KG1 (cell line): ENCODE results near the gene EHMT1.
"Not testable (repeated sequence)": the region's sequence is repeated elsewhere in the genome, so short reads cannot be mapped to it uniquely, and the experiment has no call there.

Source experiments
- DNase-seq: peaks from one replicate; lab custom pipeline; 2025; lab: John Stamatoyannopoulos, UW

EHMT1 gene

DNA sequence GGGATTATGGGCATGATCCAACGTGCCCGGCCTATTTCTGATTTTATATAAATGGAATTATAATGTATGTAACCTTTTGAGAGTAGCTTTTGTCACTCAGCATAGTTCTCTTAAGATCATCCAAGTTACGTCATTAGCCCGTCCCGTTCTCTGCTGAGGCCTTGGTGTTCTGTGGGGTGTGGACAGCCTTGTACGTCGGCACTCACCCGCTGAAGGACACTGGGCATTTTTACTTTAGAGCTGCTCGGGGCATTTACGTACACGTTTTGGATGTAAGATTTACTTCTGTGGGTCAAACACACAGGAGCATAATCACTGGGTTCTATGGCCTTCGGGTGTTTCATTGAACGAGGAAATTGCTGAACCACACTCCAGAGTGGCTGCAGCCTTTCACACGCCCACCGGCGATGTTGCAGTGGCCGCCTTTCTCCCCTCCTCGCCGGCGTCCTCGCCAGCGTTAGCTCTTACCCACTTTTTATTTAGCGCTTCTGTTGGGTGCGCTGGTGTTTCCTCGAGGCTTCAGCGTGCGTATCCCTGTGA is 101.8 kb downstream of the EHMT1 start:
- no peak for DNase-seq

DNA sequence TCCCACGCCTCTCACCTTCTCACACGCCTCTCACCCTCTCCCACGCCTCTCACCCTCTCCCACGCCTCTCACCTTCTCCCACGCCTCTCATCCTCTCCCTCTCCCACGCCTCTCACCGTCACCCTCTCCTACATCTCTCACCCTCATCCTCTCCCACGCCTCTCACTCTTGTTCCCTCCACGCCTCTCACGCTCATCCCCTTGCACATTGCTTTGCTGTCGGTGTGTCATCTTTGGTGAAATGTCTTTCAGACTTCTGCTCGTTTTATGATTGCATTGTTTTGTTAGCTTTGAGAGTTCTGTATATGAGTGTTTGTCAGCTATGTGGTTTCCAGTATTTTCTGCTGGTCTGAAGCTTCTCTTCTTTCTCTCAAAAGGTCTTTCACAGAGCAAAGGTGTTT is 102.7 kb downstream of the EHMT1 start:
- no peak for DNase-seq

- no peak for DNase-seq
These were observed 103.1 kb downstream of the EHMT1 start for GRCh38 chr9:137721899-137722298.

DNA sequence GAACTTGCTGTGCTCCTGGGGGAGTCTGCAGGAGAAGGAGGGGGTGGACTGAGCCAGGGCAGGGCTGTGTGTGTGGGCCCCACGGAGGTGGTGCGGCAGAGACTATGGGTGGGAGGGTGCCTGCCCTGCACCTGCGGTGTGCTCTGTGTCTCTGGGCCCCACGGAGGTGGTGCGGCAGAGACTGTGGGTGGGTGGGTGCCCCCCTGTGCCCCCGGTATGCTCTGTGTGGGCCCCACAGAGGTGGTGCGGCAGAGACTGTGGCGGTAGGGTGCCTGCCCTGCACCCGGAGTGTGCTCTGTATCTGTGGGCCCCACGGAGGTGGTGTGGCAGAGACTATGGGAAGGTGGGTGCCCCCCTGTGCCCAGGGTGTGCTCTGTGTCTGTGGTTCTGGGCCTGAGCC is 103.7 kb downstream of the EHMT1 start:
- no peak for DNase-seq

- not testable (repeated sequence) for DNase-seq
These were observed 104.6 kb downstream of the EHMT1 start for GRCh38 chr9:137723356-137723755.

DNA sequence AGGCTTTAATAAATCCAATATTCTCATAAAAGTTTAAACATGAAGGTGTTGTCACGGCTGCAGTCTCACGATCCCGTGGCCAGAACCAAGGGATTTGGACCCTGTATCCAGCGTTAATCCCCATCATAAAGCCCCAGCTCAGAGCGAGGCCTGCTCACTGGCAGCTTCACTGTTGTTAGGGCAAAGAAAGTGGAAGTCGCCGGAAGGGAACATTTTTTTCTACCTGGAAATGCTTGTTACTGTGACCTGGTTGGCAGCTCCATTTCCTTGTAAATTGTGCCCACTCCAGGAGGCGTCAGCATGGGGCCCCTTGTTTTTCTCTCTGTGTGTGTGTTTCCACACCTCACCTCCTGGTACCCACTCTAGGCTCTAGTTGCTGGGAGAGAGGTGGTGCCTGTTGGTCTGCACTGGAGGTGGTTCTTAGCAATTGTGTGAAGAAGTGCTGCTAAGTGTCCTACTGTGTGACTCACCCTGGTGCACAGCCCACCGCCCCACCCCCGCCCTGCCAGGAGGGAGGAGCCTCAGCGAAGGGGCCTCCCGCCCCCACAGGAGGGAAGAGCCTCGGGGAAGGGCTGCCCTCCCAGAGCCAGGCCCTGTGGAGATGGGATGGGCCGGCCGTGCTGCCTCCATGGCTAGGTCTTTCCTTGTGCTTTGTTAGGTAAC is 105.1 kb downstream of the EHMT1 start:
- no peak for DNase-seq

DNA sequence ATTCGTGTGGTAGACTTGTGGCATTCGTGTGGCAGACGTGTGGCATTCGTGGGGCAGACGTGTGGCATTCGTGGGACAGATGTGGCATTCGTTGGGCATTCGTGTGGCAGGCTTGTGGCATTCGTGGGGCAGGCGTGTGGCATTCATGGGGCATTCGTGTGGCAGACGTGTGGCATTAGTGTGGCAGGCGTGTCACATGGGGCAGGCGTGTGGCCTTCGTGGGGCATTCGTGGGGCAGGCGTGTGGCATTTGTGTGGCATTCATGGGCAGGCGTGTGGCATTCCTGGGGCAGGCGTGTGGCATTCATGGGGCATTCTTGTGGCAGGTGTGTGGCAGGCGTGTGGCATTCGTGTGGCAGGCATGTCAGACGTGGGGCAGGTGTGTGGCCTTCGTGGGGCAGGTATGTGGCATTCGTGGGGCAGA is 106.0 kb downstream of the EHMT1 start:
- no peak for DNase-seq

- no peak for DNase-seq
These were observed 106.8 kb downstream of the EHMT1 start for GRCh38 chr9:137725598-137725997.

- DNase-seq: not testable (repeated sequence)
These were observed 107.5 kb downstream of the EHMT1 start for GRCh38 chr9:137726336-137726735.

DNA sequence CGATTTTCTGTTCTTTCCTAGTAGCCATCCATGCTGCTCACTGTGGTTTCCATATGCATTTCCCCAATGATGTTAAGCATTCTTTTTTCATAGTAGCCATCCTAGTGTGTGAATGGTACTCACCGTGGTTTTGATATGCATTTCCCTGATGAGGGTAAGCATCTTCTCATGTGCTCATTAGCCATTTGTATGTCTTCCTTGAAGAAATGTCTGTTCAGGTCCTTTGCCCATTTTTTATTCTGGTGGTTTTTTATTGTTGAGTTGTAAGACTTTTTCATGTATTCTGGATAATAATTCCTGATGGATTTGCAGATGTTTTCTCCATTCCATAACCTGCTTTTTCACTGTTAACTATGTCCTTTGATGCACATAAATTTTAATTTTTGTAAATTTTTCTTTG is 108.0 kb downstream of the EHMT1 start:
- DNase-seq: no peak

GRCh38 chr9:137727716-137728115 is 108.9 kb downstream of the EHMT1 start:
- no peak for DNase-seq

DNA sequence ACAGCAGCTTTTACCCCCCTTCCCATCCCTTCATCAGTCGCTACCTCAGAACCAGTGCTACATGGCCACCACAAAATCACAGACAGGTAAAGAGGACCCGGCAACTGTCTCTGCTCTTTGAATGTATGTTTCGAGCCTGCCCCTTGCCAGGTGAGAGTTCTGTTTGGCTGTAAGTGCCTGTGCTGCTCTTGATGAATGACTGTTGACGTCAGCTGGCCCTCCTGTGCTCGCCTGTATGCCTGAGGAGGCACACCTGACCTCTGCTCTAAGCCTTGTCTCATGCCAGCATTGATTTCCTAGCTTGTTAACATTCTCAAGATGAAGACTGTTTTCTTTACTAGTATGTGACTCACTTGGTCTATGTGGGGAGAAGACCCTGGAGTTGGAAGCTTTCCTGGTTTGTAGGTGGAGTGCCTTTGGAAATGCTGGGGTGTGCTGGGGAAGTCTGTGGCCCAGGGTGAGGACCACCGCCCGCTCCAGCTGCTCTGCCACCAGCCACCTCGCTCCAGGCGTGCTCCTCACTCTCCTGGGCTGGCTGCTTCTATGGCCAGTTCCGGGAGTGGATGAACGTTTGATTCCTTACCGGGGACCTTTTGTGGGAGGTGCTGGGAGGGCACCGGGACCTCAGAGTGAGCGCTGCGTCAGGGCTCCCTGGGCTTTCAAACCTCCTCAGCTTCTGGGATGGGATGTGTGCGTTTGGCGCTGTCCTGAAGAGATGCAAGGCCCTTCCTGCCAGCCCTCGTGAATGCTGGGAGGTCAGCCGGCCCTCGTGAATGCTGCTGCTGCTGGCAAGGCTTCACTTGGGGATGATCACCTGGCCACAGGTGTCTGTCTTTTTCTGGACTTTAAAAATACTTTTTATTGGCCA is 109.9 kb downstream of the EHMT1 start:
- no peak for DNase-seq

DNA sequence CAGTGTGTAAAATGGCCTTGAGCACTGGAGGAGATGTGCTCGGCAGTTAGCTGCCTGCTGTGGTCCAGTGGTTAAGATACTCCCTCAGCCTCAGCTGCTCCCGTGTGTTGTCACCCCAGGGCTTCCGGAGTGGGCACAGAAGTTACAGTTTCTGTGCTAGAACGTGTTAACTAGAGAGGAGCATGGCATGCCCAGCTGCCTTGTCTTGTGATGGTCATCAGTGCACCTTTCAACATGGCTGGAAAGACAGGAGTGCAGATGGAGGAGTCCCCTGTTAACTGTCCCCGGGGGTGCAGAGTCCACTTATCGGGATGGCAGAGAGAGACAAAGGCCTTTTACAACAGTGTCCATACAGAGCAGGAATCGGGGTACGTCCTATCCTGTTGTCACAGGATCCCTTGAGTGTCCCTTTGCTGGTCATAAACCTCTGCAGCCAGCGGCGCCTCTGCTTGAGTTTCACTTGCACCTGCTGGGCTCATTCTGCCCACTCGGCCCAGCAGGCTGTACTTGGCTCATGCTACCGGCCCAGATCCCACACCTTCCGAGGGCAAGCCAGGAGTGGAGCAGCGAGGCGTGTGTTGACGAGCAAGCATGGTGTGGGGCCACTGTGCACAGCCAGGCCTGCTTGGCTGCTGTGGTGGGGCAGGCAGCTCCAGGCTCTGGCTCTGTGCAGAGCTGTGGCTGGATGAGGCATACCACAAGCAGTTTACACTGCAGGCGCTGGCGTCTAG is 112.6 kb downstream of the EHMT1 start:
- no peak for DNase-seq

- DNase-seq: no peak
These were observed 113.4 kb downstream of the EHMT1 start for GRCh38 chr9:137731947-137732813.

GRCh38 chr9:137733429-137733828 is 114.6 kb downstream of the EHMT1 start:
- DNase-seq: no peak

DNA sequence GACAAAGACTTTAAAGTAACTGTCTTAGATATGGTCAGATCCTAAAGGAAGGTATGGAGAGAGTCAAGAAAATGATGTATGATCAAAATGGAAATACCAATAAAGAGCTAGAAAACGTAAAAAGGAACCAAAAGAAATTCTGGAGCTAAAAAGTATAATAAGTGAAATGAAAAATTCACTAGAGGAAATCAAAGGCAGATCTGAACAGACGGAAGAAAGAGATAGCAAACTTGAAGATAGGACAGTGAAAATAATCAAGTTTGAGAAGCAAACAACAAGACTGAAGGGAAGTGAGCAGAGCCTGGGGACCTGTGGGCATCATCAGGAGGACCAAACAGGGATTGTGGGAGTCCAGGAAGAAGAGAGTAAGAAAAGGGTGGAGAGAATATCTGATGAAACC is 115.4 kb downstream of the EHMT1 start:
- DNase-seq: no peak

DNA sequence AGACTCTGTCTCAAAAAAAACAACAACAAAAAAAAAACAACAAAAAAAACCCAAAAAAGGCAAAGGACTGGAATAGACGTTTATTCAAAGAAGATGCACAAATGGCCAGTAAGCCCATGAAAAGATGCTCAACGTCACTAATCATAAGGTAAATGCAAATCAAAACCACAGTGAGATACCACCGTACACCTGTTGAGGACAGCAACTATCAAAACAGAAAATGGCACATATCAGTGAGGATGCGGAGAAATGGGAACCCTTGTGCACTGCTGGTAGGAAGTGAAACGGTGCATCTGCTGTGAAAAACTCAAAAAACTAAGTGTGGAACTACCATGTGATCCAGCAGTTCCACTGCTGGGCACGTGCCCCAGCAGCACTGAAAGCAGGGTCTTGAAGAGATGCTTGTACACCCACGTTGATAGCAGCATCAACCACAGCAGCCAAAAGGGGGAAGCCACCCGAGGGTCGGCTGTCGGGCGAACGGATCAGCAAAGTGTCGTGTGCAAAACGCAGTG is 119.4 kb downstream of the EHMT1 start:
- not testable (repeated sequence) for DNase-seq

DNA sequence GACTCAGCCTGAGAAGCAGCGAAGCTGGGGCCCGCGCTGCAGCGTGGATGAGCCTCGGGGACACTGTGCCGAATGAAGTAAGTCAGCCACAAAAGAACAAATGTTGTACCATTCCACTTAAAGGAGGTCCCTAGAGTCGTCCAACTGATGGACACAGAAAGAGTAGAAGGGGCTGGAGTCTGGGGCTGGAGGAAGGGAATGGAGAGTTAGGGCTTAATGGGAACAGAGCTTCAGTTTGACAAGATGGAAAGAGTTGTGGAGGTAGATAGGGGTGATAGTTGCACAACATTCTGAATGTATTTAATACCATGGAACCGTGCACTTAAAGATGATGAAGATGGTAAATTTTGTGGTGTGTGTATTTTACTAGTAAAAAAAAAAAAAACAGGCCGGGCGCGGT is 119.9 kb downstream of the EHMT1 start:
- no peak for DNase-seq

DNA sequence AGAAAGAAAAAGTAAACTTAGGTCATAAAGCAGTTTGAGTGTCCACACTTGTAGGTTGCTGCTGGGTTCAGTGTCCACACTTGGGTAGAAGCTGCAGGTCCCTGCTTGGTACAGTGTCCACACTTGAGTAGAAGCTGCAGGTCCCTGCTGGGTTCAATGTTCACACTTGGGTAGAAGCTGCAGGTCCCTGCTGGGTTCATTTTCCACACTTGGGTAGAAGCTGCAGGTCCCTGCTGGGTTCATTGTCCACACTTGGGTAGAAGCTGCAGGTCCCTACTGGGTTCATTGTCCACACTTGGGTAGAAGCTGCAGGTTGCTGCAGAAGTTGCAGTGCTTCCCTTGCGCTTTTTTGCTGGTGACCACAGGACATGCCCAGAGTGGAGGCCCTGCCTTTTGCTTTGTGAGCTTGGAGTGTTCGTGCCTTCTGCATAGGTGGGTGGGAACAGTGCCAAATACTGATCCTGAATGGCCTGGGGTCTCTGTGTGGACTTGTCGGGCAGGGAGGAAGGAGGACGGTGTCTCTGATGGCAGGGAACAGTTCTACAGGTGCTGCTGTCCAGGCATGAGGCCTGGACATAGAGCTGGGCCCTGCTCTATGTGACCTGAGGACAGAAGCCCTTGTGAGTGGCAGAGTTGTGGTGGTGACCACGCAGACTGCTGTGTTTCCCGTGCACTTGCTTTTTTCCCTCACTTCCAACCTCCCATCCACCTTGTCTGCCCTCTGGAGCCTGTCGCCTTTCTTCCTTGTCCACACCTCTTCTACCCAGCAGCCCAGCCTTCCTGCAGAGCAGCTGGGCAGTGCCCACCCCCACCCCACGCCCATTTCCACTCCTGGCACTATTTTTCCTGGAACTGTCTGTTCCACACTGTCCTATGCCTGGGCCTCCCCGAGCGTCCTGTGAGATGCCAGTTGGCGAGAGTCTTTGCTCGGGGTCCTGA is 120.8 kb downstream of the EHMT1 start:
- DNase-seq: no peak

- no peak for DNase-seq
These were observed 121.5 kb downstream of the EHMT1 start for GRCh38 chr9:137740312-137740711.
